G401 (cell line): Measurements from ENCODE around the gene PROZ. TPM values are rescaled to one million over a fixed set of nuclear protein-coding genes. Genes with fewer than 3 reads are reported as not detected.

Source experiments
- DNase-seq: peaks from one replicate; pipeline ENCODE4 v3.0.0-alpha.2; 2015; ENCODE audit warnings: low spot score
- in situ Hi-C: cut with HindIII; loops from 2 replicates; pipeline ENCODE4 v1.10.0; 2016; ENCODE audit warnings: low sequenced_read_pairs, mixed read lengths
- total RNA-seq: library from RNA; depleted of rRNA; stranded (reverse); fragments of >200 nt; shearing (Covaris generic); gene quantifications from 2 replicates; pipeline ENCODE4 v1.2.3, GENCODE V29; 2014

Gene PROZ
- total RNA-seq, 1 experiment from 2014 or later: not detected

- DNase-seq: no peak
- in situ Hi-C loops: no loop called here
Observed at GRCh38 chr13:113190181-113190580, 31.7 kb downstream of the PROZ start.

GRCh38 chr13:113192279-113192678, 33.8 kb downstream of the PROZ start:
- in situ Hi-C loops: no loop called here
- DNase-seq: no peak

GRCh38 chr13:113192902-113193301, 34.5 kb downstream of the PROZ start:
- no peak for DNase-seq
- in situ Hi-C loops: no loop called here

GRCh38 chr13:113195360-113195759, 36.9 kb downstream of the PROZ start:
- DNase-seq: no peak
- in situ Hi-C loops: no loop called here

- no peak for DNase-seq
- in situ Hi-C loops: no loop called here
Observed at GRCh38 chr13:113196970-113197737, 38.7 kb downstream of the PROZ start.

- no peak for DNase-seq
- in situ Hi-C loops: no loop called here
Observed at GRCh38 chr13:113201815-113202214, 43.4 kb downstream of the PROZ start.

- no peak for DNase-seq
- in situ Hi-C loops: no loop called here
Observed at GRCh38 chr13:113202912-113203311, 44.5 kb downstream of the PROZ start.

- in situ Hi-C loops: no loop called here
- DNase-seq: no peak
Observed at GRCh38 chr13:113203507-113204377, 45.3 kb downstream of the PROZ start.

GRCh38 chr13:113204378-113204734, 45.9 kb downstream of the PROZ start:
- in situ Hi-C loops: no loop called here
- DNase-seq: no peak

GRCh38 chr13:113205428-113205931, 47.0 kb downstream of the PROZ start:
- no peak for DNase-seq
- in situ Hi-C loops: no loop called here

GRCh38 chr13:113207460-113207859, 49.0 kb downstream of the PROZ start:
- no peak for DNase-seq
- in situ Hi-C loops: no loop called here

GRCh38 chr13:113207890-113208420, 49.5 kb downstream of the PROZ start:
- in situ Hi-C loops: no loop called here
- peak; percentile 25 for DNase-seq

GRCh38 chr13:113208421-113209335, 50.2 kb downstream of the PROZ start, which contains the start of gene PCID2:
Gene PCID2, minus strand, starts transcription at chr13:113208669. Its CDS starts 35 bp downstream, at chr13:113208634.
- in situ Hi-C loops: no loop called here
- DNase-seq: peak; percentile 87

- in situ Hi-C loops: no loop called here
- DNase-seq: peak; percentile 70
Observed at GRCh38 chr13:113209336-113209758, 50.9 kb downstream of the PROZ start, which contains the start of gene CUL4A. Gene CUL4A, plus strand, starts transcription at chr13:113209613. Its CDS starts 15 bp downstream, at chr13:113209628.

GRCh38 chr13:113209759-113210421, 51.4 kb downstream of the PROZ start:
- DNase-seq: peak; percentile 40
- in situ Hi-C loops: no loop called here

GRCh38 chr13:113210833-113211232, 52.4 kb downstream of the PROZ start:
- in situ Hi-C loops: no loop called here
- DNase-seq: no peak

- DNase-seq: no peak
- in situ Hi-C loops: no loop called here
Observed at GRCh38 chr13:113211774-113212173, 53.3 kb downstream of the PROZ start.
